NCI-H446 treated with DMSO at 0.1 percent for 48 hours (cell line): ENCODE data around the gene ST6GAL1.
"Not testable (repeated sequence)": the region's sequence is repeated elsewhere in the genome, so short reads cannot be mapped to it uniquely, and the experiment has no call there.

Experiments used
- DNase-seq: peaks from one replicate; lab custom pipeline; 2025; lab: John Stamatoyannopoulos, UW

ST6GAL1 gene

GRCh38 chr3:186940967-186941366 is 10.6 kb downstream of the ST6GAL1 start:
- no peak for DNase-seq

- no peak for DNase-seq
Measured at GRCh38 chr3:186942168-186942567, 11.8 kb downstream of the ST6GAL1 start.

GRCh38 chr3:186945255-186945823 is 15.0 kb downstream of the ST6GAL1 start:
- no peak for DNase-seq

GRCh38 chr3:186946756-186947375 is 16.5 kb downstream of the ST6GAL1 start:
- DNase-seq, result no peak

GRCh38 chr3:186949281-186949982 is 19.1 kb downstream of the ST6GAL1 start:
- DNase-seq, result no peak

GRCh38 chr3:186950402-186951093 is 20.2 kb downstream of the ST6GAL1 start:
- DNase-seq, result no peak

GRCh38 chr3:186951640-186952552 is 21.6 kb downstream of the ST6GAL1 start:
- no peak for DNase-seq

GRCh38 chr3:186953011-186953487 is 22.7 kb downstream of the ST6GAL1 start:
- no peak for DNase-seq

GRCh38 chr3:186953992-186954699 is 23.8 kb downstream of the ST6GAL1 start:
- not testable (repeated sequence) for DNase-seq

- DNase-seq, result no peak
Measured at GRCh38 chr3:186955898-186956696, 25.8 kb downstream of the ST6GAL1 start.

- DNase-seq, result no peak
Measured at GRCh38 chr3:186959029-186959624, 28.8 kb downstream of the ST6GAL1 start.

- no peak for DNase-seq
Measured at GRCh38 chr3:186960347-186960746, 30.0 kb downstream of the ST6GAL1 start.

GRCh38 chr3:186962445-186962844 is 32.1 kb downstream of the ST6GAL1 start:
- no peak for DNase-seq

- DNase-seq, result no peak
Measured at GRCh38 chr3:186963636-186964035, 33.3 kb downstream of the ST6GAL1 start.

GRCh38 chr3:186964071-186964470 is 33.7 kb downstream of the ST6GAL1 start:
- no peak for DNase-seq

- no peak for DNase-seq
Measured at GRCh38 chr3:186964616-186965015, 34.3 kb downstream of the ST6GAL1 start.

- DNase-seq, result no peak
Measured at GRCh38 chr3:186965141-186965879, 35.0 kb downstream of the ST6GAL1 start.

- DNase-seq, result no peak
Measured at GRCh38 chr3:186966406-186966805, 36.1 kb downstream of the ST6GAL1 start.

GRCh38 chr3:186967236-186967635 is 36.9 kb downstream of the ST6GAL1 start:
- DNase-seq, result not testable (repeated sequence)
